NK-92 treated with Interleukin-12 subunit alpha and Interleukin-12 subunit beta, amount 100 ng/mL, for 24 hours (cell line): Measurements from ENCODE around the gene NPC1L1.
"Not testable (repeated sequence)": the region's sequence is repeated elsewhere in the genome, so short reads cannot be mapped to it uniquely, and the experiment has no call there.

ENCODE experiments used
- DNase-seq: peaks from one replicate; lab custom pipeline; 2025; lab: John Stamatoyannopoulos, UW

The NPC1L1 gene

GRCh38 chr7:44506592-44507288, 34.4 kb downstream of the NPC1L1 start:
- not testable (repeated sequence) for DNase-seq

- DNase-seq: no peak
Observed at GRCh38 chr7:44505595-44505994, 35.5 kb downstream of the NPC1L1 start.

GRCh38 chr7:44498230-44498954, 42.7 kb downstream of the NPC1L1 start:
- DNase-seq: no peak

- no peak for DNase-seq
Observed at GRCh38 chr7:44497155-44498027, 43.7 kb downstream of the NPC1L1 start.

- no peak for DNase-seq
Observed at GRCh38 chr7:44496385-44496784, 44.7 kb downstream of the NPC1L1 start.

GRCh38 chr7:44494960-44495359, 46.2 kb downstream of the NPC1L1 start:
- no peak for DNase-seq

- no peak for DNase-seq
Observed at GRCh38 chr7:44491229-44491628, 49.9 kb downstream of the NPC1L1 start.

- DNase-seq: peak; percentile 74
Observed at GRCh38 chr7:44490351-44491200, 50.6 kb downstream of the NPC1L1 start, which contains the start of gene NUDCD3. NUDCD3 (minus strand) TSS chr7:44490658; CDS start chr7:44490600, 58 bp downstream.

GRCh38 chr7:44489955-44490350, 51.2 kb downstream of the NPC1L1 start:
- DNase-seq: peak; percentile 48

GRCh38 chr7:44488955-44489354, 52.2 kb downstream of the NPC1L1 start:
- DNase-seq: no peak

- DNase-seq: no peak
Observed at GRCh38 chr7:44486693-44487092, 54.4 kb downstream of the NPC1L1 start.

- no peak for DNase-seq
Observed at GRCh38 chr7:44486001-44486400, 55.1 kb downstream of the NPC1L1 start.

- no peak for DNase-seq
Observed at GRCh38 chr7:44484482-44485313, 56.4 kb downstream of the NPC1L1 start.

- DNase-seq: no peak
Observed at GRCh38 chr7:44482502-44483485, 58.3 kb downstream of the NPC1L1 start.

GRCh38 chr7:44477938-44478337, 63.2 kb downstream of the NPC1L1 start:
- no peak for DNase-seq

- peak; percentile 51 for DNase-seq
Observed at GRCh38 chr7:44477063-44477830, 63.9 kb downstream of the NPC1L1 start.

GRCh38 chr7:44476313-44476712, 64.8 kb downstream of the NPC1L1 start:
- no peak for DNase-seq

GRCh38 chr7:44473295-44473694, 67.8 kb downstream of the NPC1L1 start:
- no peak for DNase-seq

GRCh38 chr7:44472843-44473242, 68.3 kb downstream of the NPC1L1 start:
- no peak for DNase-seq
